ENCODE data around the gene KLHDC8B.

Gene KLHDC8B

DNA sequence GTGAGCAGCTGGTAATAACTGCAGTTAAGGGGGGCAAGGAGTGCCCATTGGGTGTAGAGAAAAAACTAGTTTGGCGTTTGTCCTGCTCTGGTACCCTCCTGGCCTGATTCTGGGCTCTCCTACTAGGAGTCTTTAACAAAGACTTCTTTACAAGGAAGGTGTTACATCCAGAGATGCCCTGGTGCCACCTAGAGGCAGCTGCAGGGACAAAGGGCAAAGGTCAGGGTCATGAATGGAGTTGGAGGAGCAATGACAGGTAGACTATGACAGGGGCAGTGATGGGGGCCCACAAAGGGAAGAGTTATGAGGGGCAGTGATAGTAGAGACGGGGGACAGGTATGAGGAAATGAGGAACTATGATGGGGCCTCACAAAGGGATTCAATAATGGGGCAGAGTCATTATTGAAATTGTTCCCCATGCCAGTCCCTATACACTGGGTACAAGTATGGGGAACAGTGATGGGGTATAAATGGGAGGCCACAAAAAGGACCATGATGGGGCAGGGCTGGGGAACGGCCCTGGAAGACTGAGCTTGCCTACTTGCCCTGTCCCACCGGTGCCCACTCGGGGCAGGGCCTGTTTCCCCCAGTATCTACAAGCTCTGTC lies 13.2 kb upstream of the KLHDC8B start:
- H3K27ac ChIP-seq (ENCODE audit: low read depth in 2 of 2, low read length in 2 of 2): no peak overlapping the region
- peaks cover 6 to 7% of the 10 kb centered on the region in 2 donors for H3K36me3 ChIP-seq (ENCODE audit: control insufficient read depth in 2 of 2, insufficient read depth in 2 of 2, low read length in 2 of 2)
- no peak overlapping the region for H3K4me3 ChIP-seq (ENCODE audit: low read length in 2 of 2)
- H3K9ac ChIP-seq (ENCODE audit: low read depth in 1 of 2, low read length in 2 of 2): no peak overlapping the region
- no peaks in the 10 kb centered on the region for H3K27me3 ChIP-seq (ENCODE audit: control insufficient read depth in 2 of 2, insufficient read depth in 2 of 2, low read length in 2 of 2)
- H3K9me3 ChIP-seq (ENCODE audit: control insufficient read depth in 2 of 2, low read length in 2 of 2): no peaks in the 10 kb centered on the region
- peaks cover 0 to 2% of the 10 kb centered on the region in 2 donors for H3K4me1 ChIP-seq (ENCODE audit: control insufficient read depth in 2 of 2, insufficient read depth in 2 of 2, low read length in 2 of 2)

GRCh38 chr3:49158792-49159191 lies 12.6 kb upstream of the KLHDC8B start:
- Histone ChIP-seq H3K9ac (ENCODE audit: low read depth in 1 of 2, low read length in 2 of 2) (no peak overlapping the region), H3K27me3 (ENCODE audit: control insufficient read depth in 2 of 2, insufficient read depth in 2 of 2, low read length in 2 of 2) (no peaks in the 10 kb centered on the region), H3K9me3 (ENCODE audit: control insufficient read depth in 2 of 2, low read length in 2 of 2) (no peaks in the 10 kb centered on the region), H3K36me3 (ENCODE audit: control insufficient read depth in 2 of 2, insufficient read depth in 2 of 2, low read length in 2 of 2) (peaks cover 10% of the 10 kb centered on the region in 2 donors), H3K4me1 (ENCODE audit: control insufficient read depth in 2 of 2, insufficient read depth in 2 of 2, low read length in 2 of 2) (peaks cover 0 to 2% of the 10 kb centered on the region in 2 donors), H3K27ac (ENCODE audit: low read depth in 2 of 2, low read length in 2 of 2) (no peak overlapping the region), H3K4me3 (ENCODE audit: low read length in 2 of 2) (no peak overlapping the region)

DNA sequence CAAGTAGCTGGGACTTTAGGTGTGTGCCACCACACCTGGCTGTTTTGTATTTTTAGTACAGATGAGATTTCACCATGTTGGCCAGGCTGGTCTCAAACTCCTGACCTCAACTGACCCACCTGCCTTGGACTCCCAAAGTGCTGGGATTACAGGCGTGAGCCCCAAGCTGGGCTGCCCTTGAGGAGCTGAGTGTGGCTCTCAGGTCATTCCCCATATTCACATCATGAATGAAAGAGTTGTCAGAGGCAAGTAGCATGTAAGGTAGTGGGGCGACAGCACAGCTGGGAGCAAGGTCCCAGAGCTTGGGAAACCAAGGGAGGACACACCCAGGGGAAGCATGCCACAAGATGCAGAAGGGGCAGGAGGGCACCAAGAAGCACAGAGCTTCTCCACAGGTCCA lies 10.2 kb upstream of the KLHDC8B start:
- H3K27me3 ChIP-seq (ENCODE audit: control insufficient read depth in 2 of 2, insufficient read depth in 2 of 2, low read length in 2 of 2): no peaks in the 10 kb centered on the region
- no peak overlapping the region for H3K4me3 ChIP-seq (ENCODE audit: low read length in 2 of 2)
- H3K9me3 ChIP-seq (ENCODE audit: control insufficient read depth in 2 of 2, low read length in 2 of 2): no peaks in the 10 kb centered on the region
- no peak overlapping the region for H3K27ac ChIP-seq (ENCODE audit: low read depth in 2 of 2, low read length in 2 of 2)
- peaks cover 0 to 9% of the 10 kb centered on the region in 2 donors for H3K4me1 ChIP-seq (ENCODE audit: control insufficient read depth in 2 of 2, insufficient read depth in 2 of 2, low read length in 2 of 2)
- peaks cover 14 to 17% of the 10 kb centered on the region in 2 donors for H3K36me3 ChIP-seq (ENCODE audit: control insufficient read depth in 2 of 2, insufficient read depth in 2 of 2, low read length in 2 of 2)
- no peak overlapping the region for H3K9ac ChIP-seq (ENCODE audit: low read depth in 1 of 2, low read length in 2 of 2)

DNA sequence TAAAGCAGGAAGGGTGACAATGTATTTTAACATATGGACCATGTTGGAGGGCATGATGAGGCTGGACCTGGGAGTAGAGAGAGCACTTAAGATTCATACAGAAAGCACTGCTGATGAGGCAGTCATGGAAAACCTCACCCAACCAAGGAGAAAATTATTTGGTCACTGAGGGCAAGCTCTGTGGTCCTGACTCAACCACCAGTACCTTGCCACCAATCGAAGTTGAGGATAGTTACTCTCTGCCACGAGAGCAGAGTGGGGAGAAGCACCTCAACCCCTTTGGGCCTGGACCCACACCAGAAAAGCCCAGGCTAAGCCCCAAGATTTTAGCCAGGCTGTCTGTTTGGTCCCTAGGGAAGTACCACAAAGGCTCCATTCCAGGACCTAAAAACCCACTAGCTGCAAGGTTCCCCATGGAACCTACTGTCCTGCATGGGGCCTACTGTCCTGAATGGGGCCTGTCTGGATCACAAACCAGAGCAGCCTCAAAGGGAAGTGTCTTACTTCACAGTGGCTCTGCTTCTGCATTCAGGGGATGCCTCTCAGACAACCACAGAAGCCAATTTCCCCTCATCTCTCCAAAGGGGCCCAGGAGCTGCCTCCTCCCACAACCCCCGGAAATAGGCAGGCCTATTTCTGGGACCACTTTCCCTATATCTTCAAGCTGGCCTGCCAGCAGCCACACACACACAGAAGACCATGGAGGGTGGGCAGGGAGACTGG lies 9.4 kb upstream of the KLHDC8B start:
- Histone ChIP-seq H3K9ac (ENCODE audit: low read depth in 1 of 2, low read length in 2 of 2) (no peak overlapping the region), H3K4me3 (ENCODE audit: low read length in 2 of 2) (no peak overlapping the region), H3K27ac (ENCODE audit: low read depth in 2 of 2, low read length in 2 of 2) (no peak overlapping the region), H3K27me3 (ENCODE audit: control insufficient read depth in 2 of 2, insufficient read depth in 2 of 2, low read length in 2 of 2) (no peaks in the 10 kb centered on the region), H3K36me3 (ENCODE audit: control insufficient read depth in 2 of 2, insufficient read depth in 2 of 2, low read length in 2 of 2) (peaks cover 14 to 17% of the 10 kb centered on the region in 2 donors), H3K9me3 (ENCODE audit: control insufficient read depth in 2 of 2, low read length in 2 of 2) (no peaks in the 10 kb centered on the region), H3K4me1 (ENCODE audit: control insufficient read depth in 2 of 2, insufficient read depth in 2 of 2, low read length in 2 of 2) (peaks cover 4 to 15% of the 10 kb centered on the region in 2 donors)

GRCh38 chr3:49162751-49163419 lies 8.5 kb upstream of the KLHDC8B start:
- no peak overlapping the region for H3K9ac ChIP-seq (ENCODE audit: low read depth in 1 of 2, low read length in 2 of 2)
- H3K4me1 ChIP-seq (ENCODE audit: control insufficient read depth in 2 of 2, insufficient read depth in 2 of 2, low read length in 2 of 2): peaks cover 4 to 15% of the 10 kb centered on the region in 2 donors
- H3K4me3 ChIP-seq (ENCODE audit: low read length in 2 of 2): no peak overlapping the region
- H3K27ac ChIP-seq (ENCODE audit: low read depth in 2 of 2, low read length in 2 of 2): no peak overlapping the region
- no peaks in the 10 kb centered on the region for H3K9me3 ChIP-seq (ENCODE audit: control insufficient read depth in 2 of 2, low read length in 2 of 2)
- no peaks in the 10 kb centered on the region for H3K27me3 ChIP-seq (ENCODE audit: control insufficient read depth in 2 of 2, insufficient read depth in 2 of 2, low read length in 2 of 2)
- peaks cover 14 to 17% of the 10 kb centered on the region in 2 donors for H3K36me3 ChIP-seq (ENCODE audit: control insufficient read depth in 2 of 2, insufficient read depth in 2 of 2, low read length in 2 of 2)

GRCh38 chr3:49163609-49164008 lies 7.8 kb upstream of the KLHDC8B start:
- no peaks in the 10 kb centered on the region for H3K27me3 ChIP-seq (ENCODE audit: control insufficient read depth in 2 of 2, insufficient read depth in 2 of 2, low read length in 2 of 2)
- peaks cover 14 to 17% of the 10 kb centered on the region in 2 donors for H3K36me3 ChIP-seq (ENCODE audit: control insufficient read depth in 2 of 2, insufficient read depth in 2 of 2, low read length in 2 of 2)
- no peak overlapping the region for H3K4me3 ChIP-seq (ENCODE audit: low read length in 2 of 2)
- H3K27ac ChIP-seq (ENCODE audit: low read depth in 2 of 2, low read length in 2 of 2): no peak overlapping the region
- H3K9ac ChIP-seq (ENCODE audit: low read depth in 1 of 2, low read length in 2 of 2): no peak overlapping the region
- H3K9me3 ChIP-seq (ENCODE audit: control insufficient read depth in 2 of 2, low read length in 2 of 2): no peaks in the 10 kb centered on the region
- peaks cover 4 to 15% of the 10 kb centered on the region in 2 donors for H3K4me1 ChIP-seq (ENCODE audit: control insufficient read depth in 2 of 2, insufficient read depth in 2 of 2, low read length in 2 of 2)

- Histone ChIP-seq H3K36me3 (ENCODE audit: control insufficient read depth in 2 of 2, insufficient read depth in 2 of 2, low read length in 2 of 2) (peaks cover 14 to 17% of the 10 kb centered on the region in 2 donors), H3K4me1 (ENCODE audit: control insufficient read depth in 2 of 2, insufficient read depth in 2 of 2, low read length in 2 of 2) (peaks cover 4 to 15% of the 10 kb centered on the region in 2 donors), H3K9ac (ENCODE audit: low read depth in 1 of 2, low read length in 2 of 2) (peak overlapping the region; percentile 72 to 75), H3K27me3 (ENCODE audit: control insufficient read depth in 2 of 2, insufficient read depth in 2 of 2, low read length in 2 of 2) (no peaks in the 10 kb centered on the region), H3K27ac (ENCODE audit: low read depth in 2 of 2, low read length in 2 of 2) (peak overlapping the region in 1 of 2 donors; percentile 75), H3K9me3 (ENCODE audit: control insufficient read depth in 2 of 2, low read length in 2 of 2) (no peaks in the 10 kb centered on the region), H3K4me3 (ENCODE audit: low read length in 2 of 2) (peak overlapping the region; percentile 81 to 89)
These were observed 6.2 kb upstream of the KLHDC8B start for GRCh38 chr3:49164983-49165720.

DNA sequence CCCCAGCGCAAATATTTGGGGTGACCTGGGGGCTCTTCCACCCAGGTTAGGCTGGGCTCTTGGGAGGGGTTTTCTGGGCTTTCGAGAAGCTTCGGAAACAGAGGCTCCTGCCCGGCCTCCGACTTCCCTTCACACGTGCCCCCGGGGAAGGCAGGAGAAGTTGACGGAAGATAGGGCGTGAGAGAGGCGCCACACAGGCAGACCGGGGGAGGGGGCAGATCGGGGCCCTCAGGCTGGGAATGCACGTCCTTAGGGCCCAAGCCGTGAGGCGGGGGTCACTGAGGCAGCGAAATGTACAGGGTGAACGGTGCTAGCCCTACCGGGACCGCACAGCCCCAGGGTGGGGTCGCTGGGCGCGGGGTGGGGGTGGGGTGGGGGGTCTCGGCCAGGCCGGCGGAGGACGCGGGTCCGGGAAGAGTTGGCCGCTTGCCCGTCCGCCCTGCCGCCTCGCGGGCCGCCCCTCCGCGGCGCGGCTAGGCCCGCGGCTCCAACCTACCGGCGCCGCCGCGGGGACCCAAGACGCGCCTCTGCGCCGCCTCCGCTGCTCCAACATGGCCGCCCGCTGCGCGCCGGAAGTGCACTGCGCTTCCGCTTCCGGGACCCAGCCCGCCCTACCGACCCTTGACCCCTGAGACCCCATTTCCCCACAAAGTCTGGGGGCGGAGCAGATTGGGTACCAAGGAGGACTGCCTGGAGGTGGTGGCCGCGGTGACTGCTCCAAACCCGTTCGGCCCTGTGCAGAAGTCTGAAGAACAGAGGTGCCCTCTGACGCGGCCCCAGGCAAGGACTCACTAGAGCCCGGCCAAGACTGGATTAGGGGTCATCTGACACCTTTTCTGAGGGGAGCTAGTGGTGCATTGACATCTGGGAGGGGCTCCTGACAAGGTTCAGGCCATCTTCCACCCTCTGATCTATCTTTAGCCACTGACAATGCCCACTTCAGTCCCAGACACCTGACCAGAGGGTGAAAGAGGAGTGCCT lies 5.3 kb upstream of the KLHDC8B start, which contains the start of gene CCDC71:
Gene CCDC71 (minus strand): TSS at position 561 of the 981 bp plus-strand sequence. CDS start 2,123 bp downstream, outside the sequence.
- peak within 1 kb of the TSS; percentile 72 to 75 for H3K9ac ChIP-seq (ENCODE audit: low read depth in 1 of 2, low read length in 2 of 2)
- H3K27me3 ChIP-seq (ENCODE audit: control insufficient read depth in 2 of 2, insufficient read depth in 2 of 2, low read length in 2 of 2): no peaks in the 10 kb centered on the region
- H3K4me1 ChIP-seq (ENCODE audit: control insufficient read depth in 2 of 2, insufficient read depth in 2 of 2, low read length in 2 of 2): peaks cover 12 to 22% of the 10 kb centered on the region in 2 donors

More for the DNA sequence above, 5.3 kb upstream of the KLHDC8B start, which contains the start of gene CCDC71:
- H3K36me3 ChIP-seq (ENCODE audit: control insufficient read depth in 2 of 2, insufficient read depth in 2 of 2, low read length in 2 of 2): peaks cover 14 to 17% of the 10 kb centered on the region in 2 donors
- peak within 1 kb of the TSS; percentile 81 to 89 for H3K4me3 ChIP-seq (ENCODE audit: low read length in 2 of 2)
- peak within 1 kb of the TSS; percentile 70 to 75 for H3K27ac ChIP-seq (ENCODE audit: low read depth in 2 of 2, low read length in 2 of 2)
- no peaks in the 10 kb centered on the region for H3K9me3 ChIP-seq (ENCODE audit: control insufficient read depth in 2 of 2, low read length in 2 of 2)

All from mucosa of rectum (tissue), 2 donors.